HG03108 (cell line): ENCODE results near the gene HIPK3.

ENCODE experiments used
- ATAC-seq: cut with Tn5 transposase; IDR thresholded peaks from one replicate; pipeline ENCODE4 v1.9.1; 2021; ENCODE audit warnings: moderate library complexity; ENCODE audit not compliant: unreplicated experiment

HIPK3 gene

DNA sequence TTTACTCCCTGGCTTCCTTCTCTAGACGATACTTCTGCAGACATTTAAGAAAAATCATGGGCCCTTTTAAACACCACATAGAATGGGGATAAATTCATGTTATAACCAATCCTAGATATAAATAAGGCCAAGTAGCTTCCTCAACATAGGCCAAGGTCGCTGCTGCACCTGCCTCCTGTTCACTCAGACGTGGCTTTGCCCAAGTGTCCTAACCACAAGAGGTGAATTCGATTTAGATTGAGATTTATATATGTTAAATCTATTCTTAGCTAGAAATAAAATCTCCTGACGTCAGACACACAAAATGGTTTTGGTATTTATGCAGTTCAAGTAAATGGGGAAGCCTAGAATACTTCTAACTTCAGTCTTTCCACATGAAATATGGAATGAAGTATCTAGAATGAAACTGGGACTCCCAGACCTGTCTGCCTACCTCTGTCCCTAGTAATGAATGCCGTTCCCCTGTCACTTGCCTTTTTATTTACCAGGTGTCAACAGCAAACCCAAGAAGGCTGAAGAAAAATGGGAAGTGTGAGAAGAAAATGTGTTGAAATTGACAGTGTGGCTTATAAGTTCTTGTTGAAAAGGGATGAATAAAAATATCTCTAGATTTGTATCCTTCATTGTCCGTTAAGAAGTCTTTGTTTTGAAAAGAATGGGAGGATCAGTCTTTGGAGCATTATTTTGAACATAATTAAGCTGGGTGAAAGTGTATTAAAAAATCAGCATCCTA lies 131.8 kb downstream of the HIPK3 start:
- ATAC-seq: no peak

DNA sequence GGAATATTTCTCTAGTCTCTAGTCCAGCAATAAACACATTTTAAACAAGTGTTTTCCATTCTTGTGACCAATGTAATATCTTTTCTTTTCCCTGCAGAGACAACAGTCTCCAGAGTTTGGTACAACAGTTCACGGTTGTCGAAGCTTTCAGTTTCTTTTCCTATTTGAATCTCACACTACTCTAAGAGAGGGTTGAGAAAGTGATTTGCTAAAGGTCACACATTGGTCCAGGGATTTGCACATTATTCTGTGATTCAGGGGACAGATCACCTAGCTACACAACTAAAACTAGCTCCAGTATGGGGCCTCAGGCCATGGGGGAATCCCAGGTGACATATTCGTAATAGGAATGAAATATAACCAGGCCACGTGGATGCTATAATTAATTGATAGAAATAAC lies 132.5 kb downstream of the HIPK3 start:
- ATAC-seq: no peak

DNA sequence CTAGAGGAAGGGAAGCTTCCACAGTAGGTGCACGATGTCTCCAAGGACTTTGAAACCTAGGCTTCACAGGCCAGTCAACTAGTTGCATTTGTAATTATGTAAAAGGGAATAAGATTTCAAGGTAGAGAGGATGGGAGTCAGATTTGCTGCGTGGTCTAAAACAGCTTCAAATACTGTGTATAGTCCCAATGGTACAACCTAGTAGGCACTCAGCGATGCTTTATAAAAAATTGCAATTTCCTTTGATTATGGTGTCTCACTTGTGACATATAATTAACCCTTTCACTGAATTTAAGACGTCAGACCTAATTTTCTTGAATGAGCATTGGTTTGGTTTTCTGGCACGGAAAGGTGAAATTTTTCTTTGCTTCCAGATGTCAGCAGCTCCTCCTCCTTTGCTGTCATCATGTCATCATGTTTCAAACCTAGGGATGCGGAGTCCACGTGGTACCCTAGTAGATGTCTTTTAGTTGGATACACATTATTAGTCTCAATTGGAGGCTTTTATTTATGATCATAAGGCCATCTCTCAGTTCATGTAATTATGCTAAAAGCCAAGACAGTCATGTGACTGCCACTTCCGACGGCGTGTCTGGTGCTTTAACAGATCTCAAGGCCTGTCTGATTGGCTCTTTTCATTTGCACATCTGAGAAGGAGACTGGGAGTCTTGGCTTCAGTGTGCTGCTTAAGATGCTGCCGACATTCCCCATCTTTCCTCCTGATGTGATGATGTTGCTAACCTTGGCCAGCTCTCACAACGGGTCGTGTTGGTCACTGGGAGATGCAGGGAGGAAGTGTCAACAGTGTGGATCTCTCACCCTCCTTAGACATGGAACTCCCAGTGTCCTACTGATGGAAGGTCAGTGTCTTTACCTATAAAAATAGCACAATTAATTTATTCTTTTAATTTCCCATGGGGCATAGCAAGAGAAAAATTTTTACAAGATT lies 134.0 kb downstream of the HIPK3 start:
- no peak for ATAC-seq

DNA sequence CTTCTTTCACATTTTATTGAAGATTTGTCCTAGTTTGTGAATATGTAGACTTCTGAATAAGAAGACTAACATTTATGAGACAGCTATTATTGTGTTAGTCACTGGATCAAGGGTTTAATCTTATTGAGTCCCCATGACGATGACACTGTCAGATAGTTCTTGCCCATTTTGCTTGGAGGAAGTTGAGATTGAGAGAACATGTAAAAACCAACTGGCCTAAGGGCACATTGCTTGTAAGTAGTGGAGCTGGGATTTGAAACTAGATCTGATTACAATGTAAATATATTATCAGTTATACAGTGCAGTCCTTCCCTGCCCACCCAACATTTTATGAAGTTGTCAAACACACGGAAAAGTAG lies 134.7 kb downstream of the HIPK3 start:
- no peak for ATAC-seq

DNA sequence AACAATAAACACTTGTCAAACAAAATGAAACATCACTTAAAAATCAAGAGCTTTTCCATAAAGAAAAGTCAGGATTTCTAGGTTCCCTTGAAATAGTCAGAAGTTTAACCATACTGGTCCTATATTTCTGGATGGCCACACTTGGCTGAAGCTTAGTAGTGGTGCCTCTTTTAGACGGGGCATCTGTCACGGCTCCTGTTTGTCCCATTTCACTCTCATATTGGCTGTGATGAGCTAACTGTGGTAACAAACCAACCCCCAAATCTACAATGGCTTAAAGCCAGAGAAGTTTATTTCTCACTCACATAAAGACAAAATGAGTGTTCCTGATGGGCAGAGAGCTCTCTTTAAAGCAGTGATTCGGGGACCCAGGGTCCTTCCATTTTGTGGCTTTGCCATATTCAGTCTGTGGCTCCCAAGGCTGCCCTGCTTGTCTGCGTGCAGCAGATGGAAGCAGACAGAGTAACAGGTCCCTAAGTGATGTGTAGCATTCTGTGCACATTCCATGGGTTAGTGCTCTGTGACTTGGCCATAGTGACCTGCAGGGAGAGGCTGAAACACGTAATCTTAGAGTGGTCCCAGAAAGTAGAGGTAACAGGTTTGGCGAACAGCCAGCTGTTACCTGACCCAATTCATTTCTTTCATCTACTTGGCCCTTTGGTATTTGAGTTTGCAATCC lies 137.4 kb downstream of the HIPK3 start:
- ATAC-seq: no peak

DNA sequence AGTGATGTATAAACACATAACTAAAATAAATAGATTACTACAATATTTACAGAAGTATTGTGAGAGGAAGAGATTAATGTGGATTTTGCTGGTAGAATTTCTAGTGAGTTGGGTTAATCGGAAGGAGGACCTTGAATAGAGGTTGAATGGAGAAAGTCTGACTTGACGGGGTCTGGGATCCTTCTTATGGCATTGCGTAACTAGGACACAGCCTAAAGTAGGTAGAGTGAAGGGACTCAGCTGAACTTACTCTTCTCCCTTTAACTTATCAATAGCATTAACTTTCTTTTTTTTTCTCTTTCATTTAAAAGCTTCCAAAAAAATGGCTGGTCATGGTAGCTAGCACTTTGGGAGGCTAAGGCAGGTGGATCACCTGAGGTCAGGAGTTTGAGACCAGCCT lies 139.2 kb downstream of the HIPK3 start:
- no peak for ATAC-seq

DNA sequence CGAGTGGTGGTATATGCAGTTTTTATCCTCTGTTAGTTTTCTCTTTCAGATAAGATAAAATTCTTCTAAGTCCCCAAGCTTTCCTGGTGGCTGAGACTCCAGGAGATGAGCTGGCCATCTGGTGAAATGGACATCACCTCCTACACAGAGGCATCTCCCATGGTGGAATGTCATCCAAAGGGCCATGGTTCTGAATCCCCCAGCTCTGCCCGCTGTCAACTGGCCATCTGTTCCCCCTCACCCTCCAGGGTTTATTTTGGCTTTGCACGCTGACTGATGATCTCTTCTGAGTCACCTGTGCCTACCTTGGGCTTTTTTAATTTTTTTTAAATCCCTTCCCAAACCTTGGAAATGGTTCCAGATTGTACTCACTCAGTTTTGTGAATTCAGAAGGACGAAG lies 142.2 kb downstream of the HIPK3 start:
- ATAC-seq: no peak

DNA sequence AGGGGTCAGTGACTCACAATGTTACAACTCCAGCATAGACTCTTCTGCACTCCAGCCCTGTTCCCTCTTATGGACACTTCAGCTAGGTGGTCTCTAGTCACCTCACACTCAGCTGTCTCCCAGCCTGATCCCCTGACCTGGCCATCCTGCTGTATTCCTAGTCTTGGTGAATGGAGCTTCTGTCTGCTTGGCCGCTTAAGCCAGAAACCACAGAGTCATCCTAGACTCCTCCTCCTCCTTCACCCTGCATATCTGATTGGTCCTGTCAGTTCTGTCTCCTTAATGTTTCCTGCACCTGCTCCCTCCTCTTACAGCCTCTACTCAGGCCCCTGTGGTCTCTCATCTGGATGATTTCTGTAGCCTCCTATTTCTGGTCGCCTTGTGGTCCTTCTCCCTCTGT lies 144.9 kb downstream of the HIPK3 start:
- ATAC-seq: no peak

DNA sequence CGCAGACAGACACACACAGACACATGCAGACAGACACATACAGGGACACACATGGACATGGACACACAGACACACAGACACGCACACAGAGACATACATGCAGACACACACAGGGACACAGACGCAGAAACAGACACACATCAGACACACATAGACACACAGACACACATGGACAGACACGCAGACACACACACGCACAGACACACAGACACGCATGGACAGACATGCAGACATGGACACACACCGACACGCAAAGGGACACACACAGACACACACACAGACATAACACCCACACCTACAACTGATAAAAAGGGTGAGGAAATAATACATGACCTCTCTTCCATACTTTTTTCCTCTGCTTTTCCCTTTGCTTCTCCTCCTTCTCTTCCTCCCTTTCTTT lies 146.2 kb downstream of the HIPK3 start:
- no peak for ATAC-seq

DNA sequence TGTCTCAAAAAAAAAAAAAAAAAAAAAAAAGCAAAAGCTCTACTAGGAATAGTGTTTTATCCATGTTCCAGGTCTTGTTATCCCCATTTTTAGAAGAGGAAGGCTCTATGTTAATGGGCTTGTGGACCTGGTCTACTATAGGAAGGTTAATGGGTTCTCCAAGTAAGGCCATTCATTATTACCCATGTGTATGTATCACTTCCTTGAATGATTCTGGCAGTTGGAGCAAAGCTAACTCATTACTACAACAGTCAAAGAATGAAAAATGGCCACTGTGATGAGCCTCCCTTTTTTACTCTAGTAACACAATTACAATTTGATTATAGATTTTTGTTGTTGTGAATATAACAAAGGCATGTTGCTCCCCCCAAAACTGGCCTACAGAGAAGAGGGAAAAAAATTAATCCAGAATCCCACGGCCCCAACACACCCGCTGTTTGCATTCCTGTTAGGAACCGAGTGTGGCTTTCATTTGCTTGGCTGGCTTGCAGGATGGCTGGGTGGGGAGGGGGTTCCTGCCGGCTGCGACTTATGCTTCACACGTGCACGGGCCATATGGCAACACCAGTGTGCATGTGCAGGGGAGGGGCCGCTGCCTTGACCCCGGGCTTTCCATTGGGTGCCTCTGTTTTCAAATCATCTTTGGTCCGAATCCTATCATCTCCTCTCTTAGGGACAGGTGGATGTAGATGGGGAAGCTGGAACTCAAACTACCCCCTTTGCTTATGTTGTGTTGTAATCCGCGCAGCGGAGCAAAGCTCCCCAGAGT lies 148.8 kb downstream of the HIPK3 start:
- ATAC-seq: no peak
